Inferior parietal cortex (tissue), 1 donor: ENCODE measurements around the gene WNT9A.

Source experiments
- DNase-seq: peaks from one replicate; pipeline ENCODE4 v3.0.0-alpha.2; 2016; ENCODE audit errors: extremely low spot score

Gene WNT9A

DNA sequence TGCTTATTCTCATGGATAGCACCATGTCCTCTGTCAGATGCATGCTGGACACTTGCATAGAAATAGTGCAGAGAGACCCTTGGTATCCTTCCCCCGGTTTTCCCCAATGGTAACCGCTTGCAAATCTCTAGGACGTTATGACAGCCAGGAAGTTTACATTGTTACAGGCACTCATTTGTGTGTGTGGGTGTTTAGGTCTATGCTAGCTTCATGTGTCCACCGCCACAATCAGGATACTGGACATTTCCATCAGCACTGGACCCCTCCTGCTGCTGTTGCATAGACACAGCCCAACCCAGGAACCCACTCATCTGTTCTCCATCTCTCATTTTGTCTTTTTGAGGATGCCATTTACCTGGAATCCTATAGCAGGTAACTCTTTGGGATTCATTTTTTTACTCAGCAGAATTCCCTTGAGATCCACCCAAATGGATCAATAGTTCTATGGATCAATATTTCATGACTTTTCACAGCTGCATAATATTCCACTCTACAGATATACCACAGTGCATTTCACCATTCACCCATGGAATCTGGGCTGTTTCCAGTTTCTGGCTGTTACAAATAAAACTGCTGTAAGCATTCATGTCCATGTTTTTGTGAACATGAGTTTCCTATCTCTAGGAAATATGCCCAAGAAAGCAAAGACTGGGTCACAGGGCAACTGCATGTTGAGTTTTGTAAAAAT lies 6.6 kb upstream of the WNT9A start:
- no peak for DNase-seq

DNA sequence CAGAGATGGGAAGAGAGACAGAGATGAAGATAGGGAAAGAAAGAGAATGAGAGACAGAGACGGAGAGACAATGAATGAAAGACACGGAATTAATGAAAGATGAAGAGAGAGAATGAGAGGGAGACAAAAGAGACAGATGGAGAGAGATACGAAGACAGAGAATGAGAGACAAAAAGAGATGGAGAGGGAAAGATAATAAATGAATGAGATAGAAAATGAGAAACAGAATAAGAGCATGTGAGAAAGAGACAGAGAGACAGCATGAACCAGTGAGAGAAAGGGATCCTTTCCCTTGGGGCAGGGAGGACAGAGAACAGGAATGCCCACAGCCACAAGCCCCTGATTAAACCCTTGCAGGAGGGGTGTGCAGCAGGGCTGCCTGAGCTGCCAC lies 5.3 kb upstream of the WNT9A start:
- no peak for DNase-seq

DNA sequence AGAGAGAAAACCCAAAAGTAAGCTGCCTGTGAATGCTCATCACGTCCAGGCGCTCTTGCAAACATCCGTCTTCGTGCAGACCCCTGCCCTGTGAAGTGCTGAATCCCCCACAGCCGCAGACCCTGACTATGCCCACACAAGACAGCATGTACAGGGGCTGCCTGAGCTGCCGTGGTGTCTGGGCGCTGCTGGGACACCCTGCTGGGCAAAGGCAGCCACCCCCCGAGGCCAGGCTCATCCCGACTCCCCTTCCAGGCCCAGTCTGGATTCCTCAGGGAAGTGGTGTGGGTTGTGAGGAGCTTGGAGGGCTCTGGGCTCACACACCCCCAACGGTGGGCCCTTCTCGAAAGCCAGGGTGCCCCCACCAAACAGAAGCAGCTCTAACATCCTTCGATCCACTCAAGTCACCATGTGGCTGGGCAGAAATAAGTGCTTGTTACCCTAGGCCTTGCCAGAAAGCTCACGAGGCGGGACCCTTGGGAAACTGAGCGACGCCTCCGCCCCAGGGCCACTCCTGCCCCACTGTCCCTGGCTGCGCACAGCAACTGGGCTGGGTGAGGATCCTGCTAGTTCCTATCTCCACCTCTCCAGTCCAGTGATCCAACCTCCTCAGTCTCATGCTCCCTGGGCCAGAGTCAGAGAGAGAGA lies 4.8 kb upstream of the WNT9A start:
- DNase-seq: no peak

DNA sequence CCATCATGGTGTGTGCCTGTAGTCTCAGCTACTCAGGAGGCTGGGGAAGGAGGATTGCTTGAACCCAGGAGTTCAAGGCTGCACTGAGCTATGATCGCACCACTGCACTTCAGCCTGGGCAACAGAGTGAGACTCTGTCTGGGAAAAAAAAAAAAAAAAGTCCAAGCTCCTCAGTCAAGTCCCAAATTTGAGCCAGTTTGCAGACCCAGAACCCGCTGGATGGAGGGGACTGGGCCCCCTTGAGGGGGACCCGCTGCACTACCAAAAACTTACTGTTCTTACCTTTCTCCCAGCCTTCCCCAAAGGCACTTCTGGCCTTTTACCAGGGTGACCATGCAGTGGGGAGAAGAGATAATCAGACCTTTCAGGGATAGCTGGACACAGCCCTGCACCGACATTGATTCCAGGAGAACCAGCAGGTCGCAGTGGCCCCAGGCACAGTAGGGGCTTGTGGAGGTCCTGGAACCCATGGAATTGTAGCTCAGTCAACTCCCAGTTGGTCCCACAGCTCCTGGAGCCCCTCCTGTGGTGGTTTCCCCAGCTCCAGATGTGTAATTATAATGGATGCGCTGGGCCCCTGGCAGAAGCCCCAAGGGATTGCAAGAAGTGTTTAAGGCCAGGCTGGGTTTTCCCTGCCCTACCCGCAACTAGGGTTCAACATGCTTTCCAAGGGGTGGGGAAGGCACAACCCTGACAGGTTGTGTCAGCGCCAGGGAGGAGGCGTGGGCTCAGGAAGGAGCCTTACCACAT lies 4.1 kb upstream of the WNT9A start:
- no peak for DNase-seq

DNA sequence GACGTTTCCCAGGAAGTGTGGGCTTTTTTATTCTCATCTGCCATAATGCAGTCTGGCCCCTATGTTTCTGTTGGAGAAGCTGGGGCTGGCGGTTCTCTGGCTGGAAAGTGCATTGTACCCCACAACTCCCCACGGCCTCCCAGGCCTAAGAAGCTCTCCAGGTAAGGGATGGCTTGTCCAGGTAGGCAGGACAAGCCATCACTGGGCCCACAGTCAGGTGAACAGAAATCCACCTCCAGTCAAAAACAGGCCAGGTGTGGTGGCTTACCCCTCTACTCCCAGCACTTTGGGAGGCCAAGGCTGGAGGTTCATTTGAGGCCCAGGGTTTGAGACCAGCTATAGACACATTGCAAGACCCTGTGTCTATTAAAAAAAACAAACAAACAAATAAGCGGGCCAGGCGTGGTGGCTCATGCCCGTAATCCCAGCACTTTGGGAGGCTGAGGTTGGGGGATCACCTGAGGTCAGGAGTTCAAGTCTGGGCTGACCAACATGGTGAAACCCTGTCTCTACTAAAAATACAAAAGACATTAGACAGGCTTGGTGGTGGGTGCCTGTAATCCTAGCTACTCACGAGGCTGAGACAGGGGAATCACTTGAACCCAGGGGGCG lies 3.1 kb upstream of the WNT9A start:
- DNase-seq: no peak

DNA sequence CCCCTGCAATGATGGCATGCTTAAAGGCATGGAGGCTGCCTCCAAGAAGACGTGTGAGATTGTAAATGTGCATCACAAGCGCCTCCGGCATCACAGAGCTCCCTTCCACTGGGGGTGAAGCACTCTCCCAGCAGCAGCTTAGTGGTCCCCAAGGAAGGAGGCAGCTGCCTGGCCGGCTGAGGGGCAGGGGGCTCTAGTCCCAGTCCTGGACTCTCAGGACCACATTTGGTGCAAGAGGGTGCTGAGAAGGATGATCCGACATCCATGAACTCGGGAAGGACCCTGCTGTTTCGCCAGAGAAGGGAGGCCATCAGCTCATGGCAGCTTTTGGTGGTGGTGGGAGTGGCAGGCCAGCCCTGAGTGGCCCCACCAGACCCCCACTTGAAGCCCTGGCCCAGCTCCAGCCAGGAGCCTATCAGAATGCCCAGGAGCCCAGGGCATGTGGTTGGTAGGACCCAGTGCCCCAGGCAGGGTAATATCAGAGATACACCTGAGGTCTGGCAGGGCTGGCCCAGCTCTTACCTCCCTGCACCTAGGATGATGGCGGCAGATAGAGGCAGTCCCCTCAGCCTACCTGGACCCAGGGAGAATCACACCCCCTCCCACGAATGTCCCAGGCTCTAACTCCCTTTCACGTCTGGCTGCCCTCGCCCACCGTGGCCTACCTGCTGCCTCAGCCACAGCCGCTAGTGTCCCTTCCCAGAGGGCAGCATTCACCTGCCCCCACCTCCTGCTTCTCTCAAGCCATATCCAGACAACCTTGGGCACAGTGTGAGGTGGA lies 2.4 kb upstream of the WNT9A start:
- DNase-seq: no peak

DNA sequence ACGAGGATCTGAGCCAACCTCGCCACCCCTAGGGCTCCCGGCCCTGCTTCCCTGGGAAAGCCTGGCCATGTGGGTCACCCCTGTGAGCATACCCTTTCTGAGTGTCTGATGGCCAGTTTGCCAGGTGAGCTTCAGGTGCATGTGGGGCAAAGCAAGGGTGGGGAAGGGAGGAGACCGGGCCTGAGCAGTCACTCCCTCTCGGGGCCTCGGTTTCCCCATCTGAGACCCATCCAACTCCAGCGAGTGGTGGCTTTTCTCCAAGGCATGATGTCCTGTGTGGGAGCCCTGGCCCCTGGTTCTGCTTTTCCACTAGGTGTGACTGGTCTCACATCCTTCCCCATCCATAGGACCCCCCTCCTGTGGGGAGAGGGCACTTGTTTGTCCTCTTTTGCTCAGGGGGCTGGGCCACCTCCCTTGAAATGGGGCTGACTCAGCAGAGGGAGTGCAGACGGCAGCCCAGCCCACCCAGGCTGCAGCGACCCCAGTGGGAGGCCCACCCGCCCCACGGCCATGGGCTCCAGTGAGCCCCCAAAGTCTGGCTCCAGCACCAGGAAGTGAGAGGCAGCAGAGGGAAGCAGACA lies 1.7 kb upstream of the WNT9A start:
- DNase-seq: no peak

DNA sequence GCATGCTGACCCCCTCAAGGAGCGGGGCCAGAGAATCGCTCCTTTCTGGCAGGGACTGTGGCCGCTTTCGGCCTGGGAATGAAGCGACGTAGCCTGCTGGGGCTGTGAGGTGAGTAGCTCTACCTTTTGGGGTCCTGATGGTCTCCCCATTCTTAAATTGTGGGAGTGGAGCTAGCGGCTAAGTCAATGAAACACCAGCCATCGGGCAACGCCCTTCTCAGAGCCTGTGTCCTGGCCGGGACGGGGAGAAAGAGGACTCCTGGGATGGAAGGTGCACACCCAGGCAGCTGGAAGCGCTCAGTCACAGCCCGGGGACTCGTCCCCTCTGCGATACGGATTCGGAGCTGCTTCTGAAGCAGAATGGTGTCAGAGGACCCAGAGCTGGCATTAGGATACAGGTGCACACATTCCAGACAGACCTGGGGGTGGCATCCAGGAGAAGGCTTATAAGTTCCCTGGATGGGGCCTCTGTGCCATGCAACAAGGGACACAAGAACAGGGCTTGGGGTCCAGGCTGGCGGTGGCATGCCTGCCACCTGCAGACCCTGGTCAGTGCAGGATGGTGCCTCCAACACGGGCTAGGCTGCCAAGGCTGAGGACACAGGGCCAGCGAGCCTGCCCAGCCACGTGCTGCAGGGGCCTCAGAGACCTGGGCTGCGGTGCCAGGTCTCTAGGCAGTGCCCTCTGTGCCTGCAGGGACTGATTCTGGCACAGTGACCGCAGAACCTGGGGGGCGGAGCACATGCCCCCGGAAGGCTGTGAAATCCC lies 945 bp upstream of the WNT9A start:
- DNase-seq: no peak

DNA sequence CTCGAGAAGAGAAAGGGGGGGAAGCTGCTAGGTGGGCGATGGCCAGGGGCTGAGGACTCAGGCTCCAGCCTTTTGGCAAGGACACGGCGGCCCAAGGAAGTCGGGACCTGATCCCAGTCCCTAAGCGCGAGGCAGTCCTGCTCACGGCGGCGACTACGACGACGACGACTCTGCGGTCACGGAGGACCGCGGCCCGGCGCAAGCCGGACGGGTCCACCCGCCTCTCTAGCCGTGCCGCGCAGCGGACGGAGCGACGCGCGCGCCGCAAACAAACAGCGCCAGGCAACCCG lies 401 bp downstream of the WNT9A start:
- DNase-seq: no peak

DNA sequence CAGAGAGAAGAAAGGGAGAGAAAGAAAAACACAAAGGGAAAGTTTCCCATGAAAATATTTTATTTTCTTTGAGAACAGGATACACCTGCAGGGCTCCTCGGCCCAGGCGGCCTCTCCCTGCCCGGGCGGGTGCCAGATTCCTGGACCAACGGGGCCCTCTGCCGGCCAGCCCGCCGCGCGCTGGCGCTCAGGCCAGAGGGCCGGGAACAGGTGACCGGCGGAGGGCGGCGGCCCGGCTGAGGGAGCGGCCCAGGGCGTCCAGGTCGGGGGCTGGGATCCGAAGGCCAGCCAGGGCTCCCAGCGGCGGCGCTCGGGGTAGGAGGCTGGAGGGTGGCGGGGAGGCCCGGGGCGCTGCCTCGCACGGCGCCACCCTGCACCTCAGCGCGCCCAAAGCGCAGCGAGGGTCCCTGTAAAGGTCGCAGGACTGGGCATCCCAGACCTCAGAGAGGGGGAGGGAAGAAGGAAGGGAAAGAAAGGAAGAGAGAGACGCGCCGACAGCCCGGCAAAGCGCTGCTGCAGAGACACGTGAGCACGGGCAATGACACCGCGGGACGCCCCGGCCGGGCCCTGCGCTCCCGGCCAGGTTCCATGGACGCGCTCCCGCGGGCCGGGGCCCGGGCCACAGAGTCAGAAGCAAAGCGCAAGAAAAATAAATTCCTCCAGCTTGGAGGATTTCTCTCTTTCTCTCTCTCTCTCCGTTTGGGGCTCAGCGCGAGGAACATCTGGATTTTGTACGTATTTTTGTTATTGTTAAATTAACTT lies 927 bp downstream of the WNT9A start:
- DNase-seq: peak; percentile 65

DNA sequence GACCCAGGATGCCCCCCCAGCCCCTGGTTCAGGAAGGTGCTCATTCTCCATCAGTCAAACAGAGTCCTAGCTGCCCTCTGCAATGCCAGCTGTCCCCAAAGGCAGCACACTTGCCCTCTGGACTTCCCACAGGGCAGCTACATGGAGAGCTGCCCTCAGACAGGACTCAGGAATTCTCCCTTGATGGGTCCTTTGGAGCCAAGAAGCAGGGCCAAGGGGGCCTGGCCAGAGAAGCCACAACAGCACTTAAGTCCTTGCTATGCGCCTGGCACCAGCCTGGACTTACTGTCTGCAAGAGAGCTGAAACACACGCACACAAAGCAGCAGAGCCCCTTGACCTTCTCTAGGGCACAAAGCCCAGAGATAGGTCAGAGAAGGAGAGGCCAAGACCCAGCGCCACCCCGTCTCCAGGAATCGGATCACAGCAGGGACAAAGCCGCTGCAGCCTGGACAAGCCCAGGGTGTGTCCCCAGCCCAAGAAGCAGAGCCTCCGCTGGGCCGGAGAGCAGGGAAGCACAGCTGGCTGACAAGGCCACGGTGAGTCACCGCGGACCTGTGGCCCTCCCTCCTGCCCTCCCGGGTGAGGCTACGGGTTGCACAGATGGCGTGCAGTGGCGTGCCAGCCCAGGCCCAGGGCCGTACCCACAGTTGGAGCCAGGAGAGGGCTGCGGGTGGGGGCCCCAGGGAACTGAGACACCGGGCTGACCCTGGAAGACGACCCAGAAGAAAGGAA lies 1.7 kb downstream of the WNT9A start:
- DNase-seq: no peak

DNA sequence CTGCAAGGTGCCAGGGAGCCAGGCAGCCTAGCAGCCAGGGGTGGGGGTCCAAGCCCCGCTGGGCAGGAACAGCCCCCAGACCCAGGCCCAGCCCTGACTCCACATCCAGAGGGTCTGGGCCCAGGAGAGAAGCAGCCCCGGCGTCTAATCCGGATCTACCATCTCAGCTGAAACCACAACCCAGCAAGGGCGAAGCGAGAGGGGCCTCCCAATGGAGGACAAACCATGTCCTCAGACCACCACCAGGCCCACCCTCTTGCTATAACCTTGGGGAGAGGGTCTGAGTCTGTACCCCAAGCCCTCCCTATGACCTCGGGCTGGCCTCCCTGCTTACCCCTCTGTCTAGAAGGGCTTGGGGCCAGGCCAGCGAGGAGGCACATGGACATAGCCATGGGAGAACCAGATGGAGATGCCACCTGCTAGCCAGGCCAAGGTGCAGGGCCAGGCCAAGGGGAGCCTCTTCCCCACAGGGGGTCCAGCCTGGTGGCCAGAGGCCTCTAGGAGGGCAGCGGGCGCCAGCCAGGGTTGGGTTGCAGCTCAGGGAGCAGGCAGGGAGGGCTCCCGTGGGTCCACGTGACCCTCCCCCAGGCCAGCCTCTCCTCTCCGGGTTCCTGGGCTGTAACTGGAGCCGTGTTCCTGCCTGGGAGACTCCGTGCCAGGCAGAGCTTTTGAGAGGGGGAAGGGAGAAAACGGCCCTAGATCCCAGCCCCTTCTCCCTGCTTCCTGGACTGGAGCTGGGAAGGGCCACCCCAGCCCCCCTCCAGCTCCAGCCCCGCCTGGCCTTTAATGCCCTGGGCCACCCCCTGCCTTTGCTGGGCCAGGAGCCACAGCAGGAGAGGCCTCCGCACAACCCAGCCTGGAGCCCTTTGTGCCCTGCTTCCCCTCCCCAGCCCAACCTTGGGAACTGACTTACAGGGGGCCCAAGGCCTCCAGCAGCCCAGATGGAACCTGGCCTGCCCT lies 2.5 kb downstream of the WNT9A start:
- no peak for DNase-seq

DNA sequence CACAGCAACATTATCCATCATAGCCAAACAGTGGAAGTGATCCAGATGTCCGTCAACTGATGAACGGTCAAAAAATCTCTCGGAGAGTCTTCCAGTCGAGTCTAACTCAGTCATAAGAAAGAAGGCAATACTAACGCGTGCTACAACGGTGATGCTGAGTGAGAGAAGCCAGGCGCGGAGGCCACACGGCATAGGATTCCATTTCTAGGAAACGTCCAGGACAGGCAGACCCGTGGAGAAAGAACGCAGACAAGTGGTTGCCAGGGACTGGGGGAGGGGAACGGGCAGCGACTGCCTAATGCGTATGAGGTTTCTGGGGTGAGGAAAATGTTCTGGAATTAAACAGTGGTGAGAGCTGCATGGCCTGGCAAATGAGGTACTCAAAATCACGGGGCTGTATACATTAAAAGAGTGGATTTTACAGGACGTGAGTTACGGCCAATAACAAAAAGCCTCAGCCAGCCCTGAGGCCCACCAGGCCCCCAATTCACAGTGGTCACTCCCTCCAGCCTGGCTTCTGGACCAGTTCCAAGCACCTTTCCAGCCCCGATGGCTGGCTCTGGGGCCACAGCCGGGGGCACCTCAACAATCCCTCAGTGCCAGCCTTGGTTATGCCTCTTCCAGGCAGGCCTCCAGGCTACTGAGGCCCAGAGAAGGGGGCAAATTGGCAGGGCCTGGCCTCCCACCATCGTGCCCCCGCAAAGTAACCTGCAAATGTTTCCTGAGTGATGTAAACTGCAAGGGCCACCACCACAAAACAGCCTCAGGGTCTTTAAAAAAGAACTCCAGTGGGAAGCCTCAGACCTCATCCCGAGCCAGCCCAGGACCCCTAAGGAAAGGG lies 3.4 kb downstream of the WNT9A start:
- no peak for DNase-seq

DNA sequence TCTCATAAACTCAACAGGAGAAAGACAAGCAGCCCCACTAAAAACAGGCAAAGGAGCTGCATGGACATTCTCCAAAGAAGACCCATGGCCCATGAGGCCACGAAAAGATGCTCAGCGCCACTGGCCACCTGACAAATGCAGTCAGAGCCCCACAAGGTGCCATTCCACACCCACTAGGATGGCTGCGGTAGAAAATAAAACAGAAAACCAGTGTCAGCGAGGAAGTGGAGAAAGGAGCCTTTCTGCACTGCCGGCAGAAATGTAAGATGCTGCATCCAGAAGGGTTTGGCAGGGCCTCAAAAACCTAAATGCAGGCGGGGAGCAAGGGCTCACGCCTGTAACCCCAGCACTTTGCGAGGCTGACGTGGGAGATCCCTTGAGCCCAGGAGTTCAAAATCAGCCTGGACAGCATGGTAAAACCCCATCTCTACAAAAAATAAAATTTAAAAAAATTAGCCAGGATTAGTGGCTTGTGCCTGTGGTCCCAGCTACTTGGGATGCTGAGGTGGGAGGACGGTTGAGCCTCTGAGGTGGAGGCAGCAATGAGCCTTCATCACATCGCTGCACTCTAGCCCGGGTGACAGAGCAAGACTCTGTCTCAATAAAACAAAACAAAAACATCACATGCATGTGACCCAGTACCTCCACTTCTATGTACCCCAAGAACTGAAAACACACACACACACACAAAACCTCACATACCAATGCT lies 4.2 kb downstream of the WNT9A start:
- no peak for DNase-seq

DNA sequence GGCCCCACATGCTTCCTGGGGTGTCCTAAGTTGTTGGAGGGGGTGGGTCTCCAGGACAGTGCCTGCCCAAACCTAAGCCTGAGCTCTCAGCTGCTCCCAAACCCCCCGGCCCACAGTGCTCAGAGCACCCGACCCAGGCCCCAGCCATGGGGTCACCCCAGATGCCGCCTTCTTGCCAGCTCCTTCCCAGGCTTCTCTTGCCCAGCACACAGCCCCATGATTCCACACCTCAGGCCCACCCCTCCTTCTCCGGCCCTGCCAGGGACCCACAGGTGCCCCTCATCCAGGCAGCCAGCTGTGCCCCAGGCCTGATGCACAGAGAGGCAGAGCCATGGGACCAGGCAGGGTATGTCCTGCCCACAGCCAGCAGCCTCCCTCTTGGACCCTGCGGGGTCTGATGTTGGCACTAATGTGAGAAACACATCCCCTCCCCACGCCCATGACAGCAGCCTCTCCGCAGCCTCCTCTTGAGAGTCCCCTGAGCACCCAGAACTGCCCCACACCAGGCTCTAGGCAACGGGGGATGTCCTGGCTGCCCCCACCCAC lies 4.9 kb downstream of the WNT9A start:
- DNase-seq: no peak

DNA sequence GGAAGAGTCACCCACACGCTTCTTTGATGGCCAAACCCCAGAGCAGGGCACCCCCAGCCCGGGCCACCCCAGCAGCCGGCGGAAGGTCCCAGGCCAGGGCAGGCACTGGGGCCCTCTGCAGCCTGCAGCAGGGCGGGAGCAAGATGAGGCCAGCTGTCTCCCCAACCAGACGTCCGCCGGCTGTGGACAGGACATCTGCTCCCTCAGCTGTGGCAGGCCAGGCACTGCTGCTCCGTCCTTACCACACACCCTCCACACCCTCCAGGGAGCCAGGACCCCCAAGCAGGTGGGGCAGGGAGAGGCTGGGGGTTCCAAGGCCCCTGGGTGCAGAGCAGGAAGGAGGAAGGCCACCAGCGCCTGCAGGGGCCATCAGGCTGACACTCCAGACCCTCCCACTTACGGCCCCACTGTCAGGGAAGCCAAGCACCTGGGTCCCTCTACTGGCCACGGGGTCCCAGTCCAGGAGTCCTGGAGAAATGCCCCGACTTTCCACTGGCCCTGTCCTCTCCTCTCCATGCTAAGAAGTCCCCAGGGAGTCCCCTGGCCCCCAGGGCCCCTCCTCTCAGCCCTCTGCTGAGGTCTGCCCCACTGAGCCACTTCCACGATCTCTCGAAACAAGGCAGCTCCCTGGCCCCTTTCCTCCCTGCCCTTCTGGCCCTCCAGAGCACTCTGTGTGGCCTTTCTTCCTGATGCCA lies 5.6 kb downstream of the WNT9A start:
- no peak for DNase-seq
